C4-2B (cell line): ENCODE measurements around the gene CEP164.

ENCODE experiments used
- ZFX ChIP-seq: fragments of 450-650 bp; IDR thresholded peaks from 2 replicates; pipeline ENCODE4 v1.6.1; 2017
- TF ChIP-seq, protein P1 (sequence below): fragments of 450-650 bp; conservative IDR thresholded peaks from 2 replicates; pipeline ENCODE4 v1.5.1; 2017; ENCODE audit warnings: mild to moderate bottlenecking

DNA sequence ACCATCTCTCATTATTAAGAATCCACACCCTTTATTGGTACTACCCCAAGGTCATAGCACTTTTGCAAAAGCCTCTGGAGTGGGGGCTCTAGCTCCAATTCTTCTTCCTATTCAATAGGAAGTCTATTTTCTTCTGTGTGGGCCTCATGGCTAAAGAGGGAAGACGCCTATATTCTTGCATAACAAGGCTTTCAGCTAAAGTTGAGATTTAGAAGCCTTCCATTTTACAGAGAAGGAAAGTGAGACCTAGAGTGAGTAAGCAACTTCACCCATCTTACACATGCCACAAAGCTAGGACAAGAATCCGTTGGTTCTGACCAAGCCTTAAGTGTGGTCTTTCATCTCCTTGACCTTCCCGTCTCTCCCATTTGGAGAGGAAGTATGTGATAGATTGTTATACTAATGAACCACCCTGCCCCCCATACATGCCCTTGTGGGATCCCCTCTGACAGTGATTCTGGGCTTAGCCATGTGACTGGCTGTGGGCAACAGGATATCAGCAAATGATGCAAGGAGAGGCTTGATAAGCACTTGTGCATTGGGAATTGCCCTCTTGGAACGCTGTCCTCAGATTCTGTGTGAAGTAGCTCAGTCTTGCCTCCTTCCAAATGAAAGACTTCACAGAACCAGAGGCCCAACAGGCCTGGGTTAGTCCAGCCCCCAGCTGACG, 23.9 kb upstream of the CEP164 start:
- TF ChIP-seq, protein P1, sequence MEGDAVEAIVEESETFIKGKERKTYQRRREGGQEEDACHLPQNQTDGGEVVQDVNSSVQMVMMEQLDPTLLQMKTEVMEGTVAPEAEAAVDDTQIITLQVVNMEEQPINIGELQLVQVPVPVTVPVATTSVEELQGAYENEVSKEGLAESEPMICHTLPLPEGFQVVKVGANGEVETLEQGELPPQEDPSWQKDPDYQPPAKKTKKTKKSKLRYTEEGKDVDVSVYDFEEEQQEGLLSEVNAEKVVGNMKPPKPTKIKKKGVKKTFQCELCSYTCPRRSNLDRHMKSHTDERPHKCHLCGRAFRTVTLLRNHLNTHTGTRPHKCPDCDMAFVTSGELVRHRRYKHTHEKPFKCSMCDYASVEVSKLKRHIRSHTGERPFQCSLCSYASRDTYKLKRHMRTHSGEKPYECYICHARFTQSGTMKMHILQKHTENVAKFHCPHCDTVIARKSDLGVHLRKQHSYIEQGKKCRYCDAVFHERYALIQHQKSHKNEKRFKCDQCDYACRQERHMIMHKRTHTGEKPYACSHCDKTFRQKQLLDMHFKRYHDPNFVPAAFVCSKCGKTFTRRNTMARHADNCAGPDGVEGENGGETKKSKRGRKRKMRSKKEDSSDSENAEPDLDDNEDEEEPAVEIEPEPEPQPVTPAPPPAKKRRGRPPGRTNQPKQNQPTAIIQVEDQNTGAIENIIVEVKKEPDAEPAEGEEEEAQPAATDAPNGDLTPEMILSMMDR: no peak
- no peak for TF ChIP-seq ZFX
